NT2/D1 (cell line): ENCODE measurements around the gene TMOD1.

Source experiments
- DNase-seq: peaks from one replicate; pipeline ENCODE4 v3.0.0-alpha.2; 2011; ENCODE audit warnings: low read depth, low spot score
- H3K27me3 ChIP-seq: 2 replicates; pipeline ENCODE4 v1.6.0; 2011; ENCODE audit warnings: mild to moderate bottlenecking; ENCODE audit not compliant: insufficient read length, insufficient read depth
- H3K36me3 ChIP-seq: 2 replicates; pipeline ENCODE4 v1.6.1; 2011; ENCODE audit warnings: mild to moderate bottlenecking, low read length, mixed read lengths; ENCODE audit not compliant: insufficient read depth, insufficient read length
- H3K4me1 ChIP-seq: 2 replicates; pipeline ENCODE4 v1.5.1; 2011; ENCODE audit not compliant: insufficient read depth, insufficient read length
- H3K4me3 ChIP-seq: 2 replicates; pipeline ENCODE4 v1.5.1; 2011; ENCODE audit warnings: low read depth; ENCODE audit not compliant: insufficient read length
- H3K9ac ChIP-seq: 2 replicates; pipeline ENCODE4 v1.6.0; 2011; ENCODE audit warnings: low read depth; ENCODE audit not compliant: insufficient read length
- H3K9me3 ChIP-seq: 2 replicates; pipeline ENCODE4 v1.5.1; 2011; ENCODE audit warnings: mild to moderate bottlenecking, low read length; ENCODE audit not compliant: insufficient read depth
- SUZ12 ChIP-seq: IDR thresholded peaks from 2 replicates; pipeline ENCODE4 v1.6.1; 2011; ENCODE audit not compliant: insufficient read length, insufficient read depth; ENCODE audit errors: extremely low read depth
- YY1 ChIP-seq: IDR thresholded peaks from 2 replicates; pipeline ENCODE4 v1.6.1; 2011; ENCODE audit not compliant: insufficient read length, insufficient read depth
- ZNF274 ChIP-seq: IDR thresholded peaks from 2 replicates; pipeline ENCODE4 v1.6.1; 2011; ENCODE audit warnings: mild to moderate bottlenecking, low read depth, low read length

Gene TMOD1

DNA sequence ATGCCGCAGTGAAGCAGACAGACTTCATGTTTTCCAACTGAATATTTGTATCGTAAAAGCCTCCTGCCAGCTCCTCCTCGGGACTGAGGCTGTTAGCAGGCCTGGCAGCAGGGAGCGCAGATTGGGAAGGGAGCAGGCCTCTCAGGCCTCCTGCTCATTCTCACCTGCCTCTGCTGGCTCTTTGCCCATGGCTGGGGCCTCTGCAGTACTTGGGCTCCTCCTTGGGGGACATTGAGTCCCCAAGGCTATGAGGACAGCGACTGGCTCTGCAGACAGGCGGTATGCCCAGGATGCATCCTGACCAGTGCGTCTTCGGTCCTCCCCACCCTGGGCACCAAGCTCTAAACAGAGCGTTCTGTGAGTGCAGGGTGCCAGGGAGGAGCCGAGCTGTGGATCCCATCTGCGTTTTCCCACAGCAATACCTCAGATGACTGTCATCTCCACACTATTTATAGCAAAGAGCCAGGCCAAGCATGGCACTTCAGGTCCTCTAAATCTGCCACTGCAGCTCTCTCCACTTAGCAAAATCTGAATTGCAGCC lies 93.0 kb downstream of the TMOD1 start:
- H3K4me1 ChIP-seq: peaks cover 2% of the 10 kb centered on the region
- DNase-seq: no peak
- no peaks in the 10 kb centered on the region for H3K27me3 ChIP-seq
- H3K36me3 ChIP-seq: peaks cover 3% of the 10 kb centered on the region
- TF ChIP-seq ZNF274 (no peak), SUZ12 (no peak), YY1 (no peak)
- no peaks in the 10 kb centered on the region for H3K9me3 ChIP-seq
- no peak overlapping the region for H3K4me3 ChIP-seq
- no peak overlapping the region for H3K9ac ChIP-seq

DNA sequence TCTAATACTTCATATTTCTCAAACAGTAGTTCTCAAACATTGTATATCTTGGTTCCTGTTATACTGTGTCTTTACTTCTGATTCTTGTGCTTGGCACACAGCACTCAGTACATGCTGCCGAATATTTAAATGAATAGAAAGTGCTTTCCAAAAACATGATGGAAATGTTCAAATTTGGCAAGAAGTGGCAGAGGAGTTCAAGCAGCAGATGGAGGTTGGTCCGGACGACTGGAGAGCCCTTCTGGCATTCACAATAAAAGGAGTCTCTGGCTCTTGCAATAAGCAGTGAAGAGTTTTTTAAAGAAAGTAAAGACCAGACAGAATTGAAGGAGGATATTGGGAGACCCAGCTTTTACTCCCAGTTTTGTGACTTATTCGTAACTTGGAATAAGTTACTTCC lies 95.4 kb downstream of the TMOD1 start:
- Histone ChIP-seq H3K9me3 (no peaks in the 10 kb centered on the region), H3K4me1 (peaks cover 2% of the 10 kb centered on the region), H3K27me3 (no peaks in the 10 kb centered on the region), H3K36me3 (peaks cover 27% of the 10 kb centered on the region), H3K9ac (no peak overlapping the region), H3K4me3 (no peak overlapping the region)
- TF ChIP-seq SUZ12 (no peak), YY1 (no peak), ZNF274 (no peak)
- no peak for DNase-seq

DNA sequence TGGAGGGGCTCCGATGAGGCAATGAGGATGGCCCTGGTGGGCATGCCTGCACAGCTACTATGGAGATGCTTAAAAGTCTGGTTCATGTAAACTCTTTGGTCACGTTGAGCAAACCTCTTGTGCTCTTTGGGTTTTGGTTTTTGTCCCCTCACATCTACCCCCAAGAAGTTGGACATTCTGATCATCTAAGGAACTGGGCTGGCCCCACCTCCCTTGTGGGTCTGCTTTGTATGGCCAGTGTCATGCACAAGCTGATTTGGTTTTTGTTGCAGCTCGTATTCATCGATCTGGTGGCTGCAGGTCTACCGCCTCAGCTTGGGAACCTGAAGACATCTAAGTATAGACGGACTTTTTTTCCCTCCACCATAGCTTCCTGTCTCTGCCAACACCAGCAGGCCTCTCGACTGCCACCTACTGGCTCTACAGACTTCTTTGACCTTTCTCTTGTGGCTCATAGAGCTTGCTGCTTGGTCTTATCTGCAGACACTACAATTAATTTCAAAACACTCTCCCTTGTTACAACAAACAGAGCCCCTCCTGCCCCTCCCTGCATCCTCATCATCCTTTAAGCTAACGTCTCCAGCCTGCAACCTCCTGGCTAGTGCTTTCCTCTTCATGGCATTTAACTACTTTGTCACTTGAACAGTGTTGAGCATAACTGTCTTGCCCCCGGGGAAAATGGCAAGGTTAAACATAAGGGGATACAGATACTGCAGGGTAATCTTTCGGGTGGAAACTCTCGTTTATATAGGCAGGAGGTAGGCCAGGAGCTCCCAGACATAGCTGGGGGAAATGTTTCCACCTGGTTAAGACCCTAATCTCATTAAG lies 97.2 kb downstream of the TMOD1 start:
- no peak overlapping the region for H3K9ac ChIP-seq
- peaks cover 2% of the 10 kb centered on the region for H3K4me1 ChIP-seq
- no peak for TF ChIP-seq ZNF274
- TF ChIP-seq SUZ12: no peak
- no peak for TF ChIP-seq YY1
- DNase-seq: peak; percentile 83
- peaks cover 45% of the 10 kb centered on the region for H3K36me3 ChIP-seq
- no peaks in the 10 kb centered on the region for H3K9me3 ChIP-seq
- H3K4me3 ChIP-seq: no peak overlapping the region
- no peaks in the 10 kb centered on the region for H3K27me3 ChIP-seq

DNA sequence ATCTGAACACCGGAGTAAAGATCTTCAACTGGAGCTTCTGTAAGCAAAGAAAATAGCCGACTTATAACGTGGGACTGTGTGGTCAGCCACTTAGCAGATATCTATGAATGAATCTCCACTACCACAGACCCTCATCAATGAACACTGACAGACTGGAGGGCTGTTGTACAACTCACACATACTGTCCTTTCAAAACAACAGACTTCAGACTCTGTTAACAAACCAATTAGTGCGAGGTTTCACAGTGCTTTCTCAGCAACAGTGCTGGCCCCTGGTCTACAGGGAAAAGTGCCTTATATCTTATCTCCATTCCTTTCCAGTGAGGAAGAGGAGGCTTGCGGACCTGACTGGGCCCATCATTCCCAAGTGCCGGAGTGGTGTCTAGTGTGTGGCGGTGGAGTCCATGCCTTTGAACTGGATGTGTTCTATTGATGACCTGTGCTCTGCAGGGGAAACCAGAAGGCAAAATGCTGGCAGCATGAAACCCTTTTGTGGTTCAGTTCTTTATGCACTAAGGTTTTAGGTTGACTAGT lies 97.9 kb downstream of the TMOD1 start:
- Histone ChIP-seq H3K9me3 (no peaks in the 10 kb centered on the region), H3K27me3 (no peaks in the 10 kb centered on the region), H3K4me1 (peaks cover 2% of the 10 kb centered on the region), H3K36me3 (peaks cover 52% of the 10 kb centered on the region), H3K4me3 (no peak overlapping the region), H3K9ac (no peak overlapping the region)
- TF ChIP-seq ZNF274: no peak
- TF ChIP-seq SUZ12: no peak
- TF ChIP-seq YY1: no peak
- DNase-seq: no peak

DNA sequence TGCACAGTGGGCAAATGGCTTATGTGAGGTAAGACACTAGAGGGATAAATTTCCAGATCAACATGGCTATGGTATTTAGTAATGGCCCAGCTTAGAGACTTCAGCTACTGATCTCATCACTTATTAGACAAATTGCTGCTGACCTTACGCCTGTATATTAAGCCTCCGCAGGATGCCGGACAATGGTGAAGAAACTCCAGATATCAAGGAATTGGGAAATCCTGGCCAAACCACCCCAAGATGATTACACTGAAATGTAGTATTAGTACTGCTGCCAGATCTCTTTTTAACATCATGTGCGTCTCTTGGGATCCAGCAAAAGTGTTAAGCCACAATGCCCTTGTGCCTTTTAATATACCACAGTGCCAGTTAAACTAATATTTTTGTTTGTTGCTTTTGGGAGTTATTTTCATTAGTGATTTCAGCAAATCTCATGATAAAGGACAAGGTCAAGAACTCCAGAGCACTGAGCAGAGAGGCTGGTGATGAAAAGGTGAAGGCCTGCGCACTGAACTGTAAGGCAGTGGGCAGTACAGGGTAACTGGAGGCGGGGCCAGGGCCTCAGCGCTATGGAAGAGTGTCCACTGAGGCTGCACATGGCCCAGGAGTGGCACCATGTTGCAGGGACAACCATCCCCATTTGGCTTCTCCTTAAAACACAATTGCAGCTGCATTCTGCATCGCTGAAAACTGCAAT lies 99.2 kb downstream of the TMOD1 start:
- H3K27me3 ChIP-seq: no peaks in the 10 kb centered on the region
- peaks cover 65% of the 10 kb centered on the region for H3K36me3 ChIP-seq
- TF ChIP-seq YY1 (no peak), ZNF274 (no peak), SUZ12 (no peak)
- no peak overlapping the region for H3K4me3 ChIP-seq
- peaks cover 2% of the 10 kb centered on the region for H3K4me1 ChIP-seq
- no peak for DNase-seq
- no peak overlapping the region for H3K9ac ChIP-seq
- no peaks in the 10 kb centered on the region for H3K9me3 ChIP-seq

DNA sequence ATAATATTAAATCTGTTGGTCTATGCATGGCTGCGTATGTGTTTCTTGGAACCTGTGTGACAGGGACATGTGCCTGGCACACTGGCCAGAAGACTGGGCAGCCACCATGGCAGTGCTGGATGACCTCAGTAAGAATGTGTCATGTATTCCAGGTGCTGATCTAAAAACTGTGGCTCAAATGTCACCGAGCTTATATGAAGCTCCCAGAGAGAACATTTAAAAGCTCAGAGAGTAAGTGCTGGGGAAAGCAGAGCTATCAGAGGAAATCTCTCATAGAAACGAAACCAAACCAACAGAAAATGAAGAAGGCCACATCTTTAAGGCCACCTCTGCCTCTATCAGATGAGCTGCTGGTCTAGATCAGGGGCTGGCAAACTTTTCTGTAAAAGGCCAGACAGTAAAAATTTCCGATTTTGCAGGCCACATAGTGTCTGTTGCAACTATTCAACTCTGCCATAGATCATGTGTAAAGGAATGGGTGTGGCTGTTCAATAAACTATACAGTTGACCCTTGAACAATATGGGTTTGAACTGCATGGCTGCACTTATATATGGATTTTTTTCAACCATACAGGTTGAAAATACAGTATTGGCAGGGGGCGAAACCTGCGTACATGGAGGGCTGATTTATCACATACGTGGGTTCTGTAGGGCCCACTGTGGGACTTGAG lies 99.9 kb downstream of the TMOD1 start:
- H3K4me1 ChIP-seq: peaks cover 2% of the 10 kb centered on the region
- no peak for TF ChIP-seq SUZ12
- no peak for TF ChIP-seq YY1
- no peak for TF ChIP-seq ZNF274
- no peak for DNase-seq
- no peaks in the 10 kb centered on the region for H3K27me3 ChIP-seq
- H3K9ac ChIP-seq: no peak overlapping the region
- H3K9me3 ChIP-seq: no peaks in the 10 kb centered on the region
- H3K4me3 ChIP-seq: no peak overlapping the region
- peaks cover 72% of the 10 kb centered on the region for H3K36me3 ChIP-seq

DNA sequence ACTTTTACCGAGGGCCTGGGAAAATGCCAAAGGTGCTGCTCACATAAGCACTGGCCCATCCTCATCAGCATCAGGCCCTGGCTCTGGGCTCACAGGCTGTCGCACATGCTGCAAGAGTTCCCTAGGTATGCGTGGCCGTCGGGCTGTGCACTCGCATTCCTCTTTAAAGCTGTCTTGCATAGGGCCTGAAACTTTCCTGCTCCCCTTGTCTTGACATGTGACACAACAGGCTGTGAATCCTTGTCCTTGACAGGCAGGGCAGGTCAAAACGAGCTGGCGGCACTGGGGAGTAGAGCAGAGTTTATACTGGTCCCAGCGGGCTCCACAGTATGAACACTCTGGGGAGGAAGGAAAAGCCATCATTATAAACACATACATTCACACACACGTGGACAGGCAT lies 101.0 kb downstream of the TMOD1 start:
- H3K36me3 ChIP-seq: peaks cover 82% of the 10 kb centered on the region
- no peaks in the 10 kb centered on the region for H3K27me3 ChIP-seq
- H3K9me3 ChIP-seq: no peaks in the 10 kb centered on the region
- no peak for DNase-seq
- no peak overlapping the region for H3K4me3 ChIP-seq
- peaks cover 2% of the 10 kb centered on the region for H3K4me1 ChIP-seq
- H3K9ac ChIP-seq: no peak overlapping the region
- TF ChIP-seq SUZ12 (no peak), YY1 (no peak), ZNF274 (no peak)
